Endothelial cell of umbilical vein (primary cell): ENCODE measurements around the gene RPS17. TPM values are rescaled to one million over a fixed set of nuclear protein-coding genes. Genes with fewer than 3 reads are reported as not detected.

Experiments
- BruUV-seq: library from RNA; stranded (reverse); fragments of 400-500 nt; replicated peaks from 2 replicates; lab custom pipeline; 2021; lab: Mats Ljungman, UMichigan
- CTCF ChIA-PET: fragments of 300-600, 350-600 bp; sonication (Branson Sonifier 250); formaldehyde crosslinking; loops from one replicate; lab custom pipeline; 2021; ENCODE audit warnings: antibody characterized with exemption, inconsistent platforms; lab: Charles Lee
- POLR2A ChIA-PET: fragments of 300-600, 350-600 bp; sonication (Branson Sonifier 250); formaldehyde crosslinking; loops from one replicate; lab custom pipeline; 2021; ENCODE audit warnings: antibody characterized with exemption, inconsistent platforms; lab: Charles Lee
- DNase-seq: peaks from one replicate; pipeline ENCODE4 v3.0.0-alpha.2; 2011; ENCODE audit warnings: low read depth, low spot score
- FAIRE-seq: peaks from 2 replicates; lab custom pipeline; 2011; peaks lifted over from hg19 to GRCh38; lab: Jason Lieb, UNC
- H2AFZ ChIP-seq: 2 replicates; pipeline ENCODE4 v1.6.0; 2012; ENCODE audit warnings: low read depth, low read length, control low read depth, inconsistent platforms
- H3K27ac ChIP-seq: 2 replicates; pipeline ENCODE4 v1.5.1; 2011; ENCODE audit warnings: low read depth, mild to moderate bottlenecking, control low read depth, low read length, moderate library complexity; ENCODE audit not compliant: insufficient read depth
- H3K27me3 ChIP-seq, 2 experiments: 2 replicates each; pipeline versions ENCODE4 v1.6.0 to v1.6.1; 2011; ENCODE audit warnings: low read length in 2 of 2, mixed read lengths in 1 of 2; ENCODE audit not compliant: control insufficient read depth in 2 of 2, insufficient read depth in 2 of 2
- H3K36me3 ChIP-seq, 2 experiments: 2 replicates in 1 of 2; 3 replicates in 1 of 2; pipeline ENCODE4 v1.5.1; 2011; ENCODE audit warnings: low read length in 2 of 2, mild to moderate bottlenecking in 1 of 2, moderate library complexity in 1 of 2; ENCODE audit not compliant: control insufficient read depth in 2 of 2, insufficient read depth in 2 of 2; ENCODE audit errors: extremely low read depth in 1 of 2
- H3K4me1 ChIP-seq: 3 replicates; pipeline ENCODE4 v1.5.1; 2011; ENCODE audit warnings: mild to moderate bottlenecking, low read length; ENCODE audit not compliant: control insufficient read depth, insufficient read depth; ENCODE audit errors: extremely low read depth
- H3K4me2 ChIP-seq: 2 replicates; pipeline ENCODE4 v1.6.1; 2011; ENCODE audit warnings: low read length, control low read depth, mixed read lengths; ENCODE audit not compliant: insufficient read depth
- H3K4me3 ChIP-seq, 3 experiments: fragments of 200-600 bp in 1 of 3; sonication (generic), shearing (Covaris generic) in 1 of 3; replicated peaks in 1 of 3; 2 replicates each; pipeline ENCODE4 v1.5.1; 2011 to 2016; ENCODE audit warnings: control low read depth in 3 of 3, low read length in 3 of 3, mild to moderate bottlenecking in 2 of 3, inconsistent platforms in 1 of 3, low read depth in 1 of 3, moderate library complexity in 1 of 3; ENCODE audit not compliant: insufficient read depth in 1 of 3
- H3K79me2 ChIP-seq: 2 replicates; pipeline ENCODE4 v1.6.0; 2012; ENCODE audit warnings: low read length, inconsistent platforms; ENCODE audit not compliant: control insufficient read depth, insufficient read depth
- H3K9ac ChIP-seq: replicated peaks from 2 replicates; pipeline ENCODE3; 2011; ENCODE audit warnings: low read length, control low read depth; ENCODE audit not compliant: insufficient read depth; ENCODE audit errors: extremely low read depth
- H3K9me1 ChIP-seq: replicated peaks from 3 replicates; pipeline ENCODE4 v1.6.0; 2011; ENCODE audit warnings: mild to moderate bottlenecking, low read length; ENCODE audit not compliant: control insufficient read depth, insufficient read depth; ENCODE audit errors: extremely low read depth
- H3K9me3 ChIP-seq: replicated peaks from 2 replicates; pipeline ENCODE4 v1.5.1; 2012; ENCODE audit warnings: low read length, inconsistent platforms; ENCODE audit not compliant: control insufficient read depth, insufficient read depth
- H4K20me1 ChIP-seq: replicated peaks from 2 replicates; pipeline ENCODE3; 2011; ENCODE audit warnings: mild to moderate bottlenecking, low read length; ENCODE audit not compliant: control insufficient read depth, insufficient read depth; ENCODE audit errors: extremely low read depth
- EZH2 ChIP-seq: IDR thresholded peaks from 2 replicates; pipeline ENCODE4 v1.6.1; 2012; ENCODE audit warnings: borderline replicate concordance, low read depth, mild to moderate bottlenecking, moderate library complexity, low read length, inconsistent platforms; ENCODE audit not compliant: severe bottlenecking
- FOS ChIP-seq: IDR thresholded peaks from 2 replicates; pipeline ENCODE4 v1.6.1; 2011; ENCODE audit warnings: mild to moderate bottlenecking, low read length, moderate library complexity, borderline replicate concordance; ENCODE audit not compliant: insufficient read depth
- GATA2 ChIP-seq: IDR thresholded peaks from 2 replicates; pipeline ENCODE4 v1.7.0; 2011; ENCODE audit warnings: low read depth, mild to moderate bottlenecking, moderate library complexity, mixed read lengths, low read length; ENCODE audit not compliant: insufficient read length, insufficient read depth
- JUN ChIP-seq: IDR thresholded peaks from 2 replicates; pipeline ENCODE4 v1.6.1; 2011; ENCODE audit warnings: borderline replicate concordance, low read depth; ENCODE audit not compliant: insufficient read length, insufficient read depth
- MAX ChIP-seq: IDR thresholded peaks from 2 replicates; pipeline ENCODE4 v1.6.1; 2011; ENCODE audit not compliant: insufficient read depth, insufficient read length
- MYC ChIP-seq: IDR thresholded peaks from one replicate; pipeline ENCODE4 v1.6.1; 2011; ENCODE audit warnings: mild to moderate bottlenecking, low read depth, low read length
- POLR2A ChIP-seq: IDR thresholded peaks from 2 replicates; pipeline ENCODE4 v1.6.1; 2012; ENCODE audit warnings: low read depth, mild to moderate bottlenecking, control low read depth, low read length
- POLR2AphosphoS5 ChIP-seq: IDR thresholded peaks from 2 replicates; pipeline ENCODE4 v1.6.1; 2012; ENCODE audit warnings: low read depth, mild to moderate bottlenecking, control low read depth, low read length, moderate library complexity; ENCODE audit not compliant: insufficient read depth
- dilution Hi-C: fragments of 300-500 bp; cut with MboI; formaldehyde crosslinking; loops from one replicate; pipeline ENCODE4 v1.15.0; 2019; ENCODE audit warnings: low sequenced_read_pairs; ENCODE audit not compliant: extremely low pct_ligation_motif_present
- intact Hi-C: fragments of 100-400 bp; cut with micrococcal nuclease; formaldehyde crosslinking; loops from one replicate; pipeline ENCODE4 v1.10.0; 2022
- polyA plus RNA-seq, 4 experiments: library from polyadenylated mRNA; depleted of rRNA in 3 of 4; stranded (reverse) in 3 of 4; unstranded in 1 of 4; fragments of >200 nt; gene quantifications; 2 replicates each; pipeline versions ENCODE4 v1.2.1 to v1.2.3, GENCODE V29; 2011 to 2012; ENCODE audit warnings: missing spikeins in 1 of 4
- total RNA-seq: library from RNA; stranded (reverse); gene quantifications from 2 replicates; pipeline ENCODE4 v1.2.3, GENCODE V29; 2021
- TF ChIP-seq, protein P1 (sequence below), 2 donors: IDR thresholded peaks; 1 replicate in 1 of 2; 2 replicates in 1 of 2; pipeline ENCODE4 v1.5.1; 2011; ENCODE audit warnings: low read length in 2 of 2, mild to moderate bottlenecking in 2 of 2, moderate library complexity in 2 of 2, control low read depth in 1 of 2, inconsistent platforms in 1 of 2, low read depth in 1 of 2; ENCODE audit not compliant: insufficient read depth in 1 of 2; ENCODE audit errors: extremely low read depth in 1 of 2

RPS17 gene
- total and polyA plus RNA-seq, 2 donors (not counting 3 experiments of a cell fraction or from before 2014, with no cell fraction given), result 1,690 to 4,382 TPM

DNA sequence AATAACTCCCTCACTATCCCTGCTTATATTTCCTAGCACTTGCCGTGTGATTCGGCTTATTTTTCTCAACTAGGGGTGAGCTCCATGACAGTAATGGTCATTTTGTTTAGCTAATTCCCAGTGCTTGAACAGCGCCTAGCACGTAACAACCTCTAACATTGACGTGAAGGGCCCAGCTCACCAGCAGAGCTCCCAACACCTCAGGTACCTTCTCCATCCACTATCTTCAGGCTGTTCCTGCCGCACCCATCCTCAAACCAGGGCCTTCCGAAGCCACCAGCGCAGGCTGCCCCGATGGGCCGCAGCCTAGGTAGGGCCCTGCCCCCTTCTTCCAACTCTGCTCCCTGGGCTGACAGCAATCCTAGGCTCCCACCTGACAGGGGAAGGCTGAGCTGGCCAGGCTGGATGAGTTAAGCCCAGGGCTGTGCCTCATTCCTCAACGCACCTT lies 751 bp upstream of the RPS17 start:
- H3K4me2 ChIP-seq, result peak overlapping the region; percentile 85
- ChIA-PET POLR2A (interaction anchor here (0.8 to 2.2 kb wide), 7 partner anchors 10 to 665 kb away, joined by 3 to 16 read pairs (median 4); partner anchors contain the start of gene MEX3B), CTCF (interaction anchor here (1.0 to 2.5 kb wide), 7 partner anchors 10 to 470 kb away, joined by 3 to 28 read pairs (median 5); partner anchors contain the start of gene C15orf40)
- peak overlapping the region; percentile 77 for H3K9ac ChIP-seq
- TF ChIP-seq FOS, result no peak
- TF ChIP-seq MAX, result no peak
- no peak for TF ChIP-seq POLR2A
- TF ChIP-seq EZH2, result no peak
- TF ChIP-seq JUN, result no peak
- no peak for TF ChIP-seq MYC
- TF ChIP-seq POLR2AphosphoS5, result no peak
- TF ChIP-seq, protein P1, sequence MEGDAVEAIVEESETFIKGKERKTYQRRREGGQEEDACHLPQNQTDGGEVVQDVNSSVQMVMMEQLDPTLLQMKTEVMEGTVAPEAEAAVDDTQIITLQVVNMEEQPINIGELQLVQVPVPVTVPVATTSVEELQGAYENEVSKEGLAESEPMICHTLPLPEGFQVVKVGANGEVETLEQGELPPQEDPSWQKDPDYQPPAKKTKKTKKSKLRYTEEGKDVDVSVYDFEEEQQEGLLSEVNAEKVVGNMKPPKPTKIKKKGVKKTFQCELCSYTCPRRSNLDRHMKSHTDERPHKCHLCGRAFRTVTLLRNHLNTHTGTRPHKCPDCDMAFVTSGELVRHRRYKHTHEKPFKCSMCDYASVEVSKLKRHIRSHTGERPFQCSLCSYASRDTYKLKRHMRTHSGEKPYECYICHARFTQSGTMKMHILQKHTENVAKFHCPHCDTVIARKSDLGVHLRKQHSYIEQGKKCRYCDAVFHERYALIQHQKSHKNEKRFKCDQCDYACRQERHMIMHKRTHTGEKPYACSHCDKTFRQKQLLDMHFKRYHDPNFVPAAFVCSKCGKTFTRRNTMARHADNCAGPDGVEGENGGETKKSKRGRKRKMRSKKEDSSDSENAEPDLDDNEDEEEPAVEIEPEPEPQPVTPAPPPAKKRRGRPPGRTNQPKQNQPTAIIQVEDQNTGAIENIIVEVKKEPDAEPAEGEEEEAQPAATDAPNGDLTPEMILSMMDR (IDR thresholded peaks at IDR 0.05; ENCODE audit: extremely low read depth in 1 of 2, insufficient read depth in 1 of 2, low read depth in 1 of 2, low read length in 2 of 2), result no peak
- TF ChIP-seq GATA2, result no peak
- H3K27me3 ChIP-seq, result peaks cover 4 to 14% of the 10 kb centered on the region in 2 experiments
- FAIRE-seq (no peak), DNase-seq (no peak)
- no peaks in the 10 kb centered on the region for H3K9me1 ChIP-seq
- peaks cover 22 to 26% of the 10 kb centered on the region in 2 experiments for H3K36me3 ChIP-seq
- peak overlapping the region; percentile 63 to 87 (median 73) for H3K4me3 ChIP-seq
- TSS peak; percentile 82 for BruUV-seq
- peaks cover 3% of the 10 kb centered on the region for H4K20me1 ChIP-seq
- peak overlapping the region; percentile 56 for H3K27ac ChIP-seq
- peak overlapping the region; percentile 82 for H2AFZ ChIP-seq
- H3K9me3 ChIP-seq, result no peaks in the 10 kb centered on the region
- intact Hi-C loops (loop anchor here (2.0 to 5.0 kb wide), 6 partner anchors 211 to 666 kb away; partner anchors contain the start of genes C15orf40, HDGFL3 and RAMAC), dilution Hi-C loops (no loop called here)
- H3K4me1 ChIP-seq, result peaks cover 17% of the 10 kb centered on the region
- H3K79me2 ChIP-seq, result peaks cover 42% of the 10 kb centered on the region
